Trophoblast cell (in vitro differentiated cells and primary cell): ENCODE measurements around the gene ABCA13.
A peak's percentile ranks its signal among the peaks of the same experiment; 100 is the strongest.

ENCODE experiments used
- DNase-seq, 2 donors: peaks; one replicate each; pipeline ENCODE4 v3.0.0-alpha.2; 2016
- H2AFZ ChIP-seq: 2 replicates; pipeline ENCODE4 v1.6.1; 2013; ENCODE audit warnings: low read length, moderate library complexity, mild to moderate bottlenecking; ENCODE audit not compliant: insufficient read depth, poor library complexity
- H2AK5ac ChIP-seq: 2 replicates; pipeline ENCODE4 v1.6.1; 2013; ENCODE audit warnings: mild to moderate bottlenecking, low read length
- H2BK120ac ChIP-seq: 2 replicates; pipeline ENCODE4 v1.6.1; 2013; ENCODE audit warnings: low read length, mild to moderate bottlenecking, moderate library complexity; ENCODE audit not compliant: insufficient read depth, poor library complexity
- H2BK12ac ChIP-seq: 2 replicates; pipeline ENCODE4 v1.6.1; 2013; ENCODE audit warnings: mild to moderate bottlenecking, low read length, moderate library complexity
- H2BK5ac ChIP-seq: 2 replicates; pipeline ENCODE4 v1.6.1; 2013; ENCODE audit warnings: low read length, low read depth, moderate library complexity, mild to moderate bottlenecking; ENCODE audit not compliant: poor library complexity
- H3K14ac ChIP-seq: 2 replicates; pipeline ENCODE4 v1.6.1; 2013; ENCODE audit warnings: mild to moderate bottlenecking, low read length
- H3K18ac ChIP-seq: 2 replicates; pipeline ENCODE4 v1.6.1; 2013; ENCODE audit warnings: mild to moderate bottlenecking, low read length
- H3K23ac ChIP-seq: 2 replicates; pipeline ENCODE4 v1.6.1; 2013; ENCODE audit warnings: low read length
- H3K27ac ChIP-seq: 2 replicates; pipeline ENCODE4 v1.5.1; 2013; ENCODE audit warnings: low read depth, mild to moderate bottlenecking, inconsistent platforms, low read length, moderate library complexity
- H3K27me3 ChIP-seq: 2 replicates; pipeline ENCODE4 v1.6.1; 2013; ENCODE audit warnings: inconsistent platforms, mild to moderate bottlenecking, low read length, moderate library complexity; ENCODE audit not compliant: insufficient read depth
- H3K36me3 ChIP-seq, 2 experiments: 1 replicate in 1 of 2; 2 replicates in 1 of 2; pipeline ENCODE4 v1.6.1; 2013; ENCODE audit warnings: low read length in 2 of 2, mild to moderate bottlenecking in 2 of 2, moderate library complexity in 1 of 2; ENCODE audit not compliant: insufficient read depth in 2 of 2, control insufficient read depth in 1 of 2
- H3K4ac ChIP-seq: 2 replicates; pipeline ENCODE4 v1.6.1; 2013; ENCODE audit warnings: low read depth, mild to moderate bottlenecking, low read length, moderate library complexity
- H3K4me1 ChIP-seq, 2 experiments: 1 replicate in 1 of 2; 2 replicates in 1 of 2; pipeline ENCODE4 v1.6.1; 2013; ENCODE audit warnings: low read length in 2 of 2, mild to moderate bottlenecking in 2 of 2, moderate library complexity in 1 of 2; ENCODE audit not compliant: insufficient read depth in 2 of 2, control insufficient read depth in 1 of 2
- H3K4me2 ChIP-seq: 2 replicates; pipeline ENCODE4 v1.6.1; 2013; ENCODE audit warnings: inconsistent platforms, mild to moderate bottlenecking, low read length, moderate library complexity
- H3K4me3 ChIP-seq: 2 replicates; pipeline ENCODE4 v1.5.1; 2013; ENCODE audit warnings: mild to moderate bottlenecking, low read depth, low read length, inconsistent platforms
- H3K79me1 ChIP-seq: one replicate; pipeline ENCODE4 v1.6.1; 2013; ENCODE audit warnings: low read length
- H3K79me2 ChIP-seq: 2 replicates; pipeline ENCODE4 v1.6.1; 2013; ENCODE audit warnings: low read length, mild to moderate bottlenecking; ENCODE audit not compliant: control insufficient read depth, insufficient read depth, poor library complexity
- H3K9ac ChIP-seq: 2 replicates; pipeline ENCODE4 v1.6.1; 2013; ENCODE audit warnings: mild to moderate bottlenecking, low read length
- H3K9me3 ChIP-seq: 2 replicates; pipeline ENCODE4 v1.6.1; 2013; ENCODE audit warnings: low read depth, mild to moderate bottlenecking, control low read depth, inconsistent platforms, low read length; ENCODE audit not compliant: insufficient read depth
- H4K12ac ChIP-seq: 2 replicates; pipeline ENCODE4 v1.6.1; 2013; ENCODE audit warnings: low read depth, mild to moderate bottlenecking, low read length, moderate library complexity
- H4K8ac ChIP-seq: 2 replicates; pipeline ENCODE4 v1.6.1; 2013; ENCODE audit warnings: low read depth, mild to moderate bottlenecking, low read length, moderate library complexity
- H4K91ac ChIP-seq: one replicate; pipeline ENCODE4 v1.6.1; 2013; ENCODE audit warnings: low read depth, mild to moderate bottlenecking, low read length, moderate library complexity
- WGBS: extraction: QIAGEN DNeasy Blood & Tissue Kit; methylation state at CpG from one replicate; pipeline ENCODE4 v1.1.7; 2013; ENCODE audit warnings: missing lambda C conversion rate; ENCODE audit not compliant: insufficient read length, insufficient coverage; ENCODE audit errors: extremely low coverage; 5-methylcytosine and 5-hydroxymethylcytosine counted together

ABCA13 gene

DNA sequence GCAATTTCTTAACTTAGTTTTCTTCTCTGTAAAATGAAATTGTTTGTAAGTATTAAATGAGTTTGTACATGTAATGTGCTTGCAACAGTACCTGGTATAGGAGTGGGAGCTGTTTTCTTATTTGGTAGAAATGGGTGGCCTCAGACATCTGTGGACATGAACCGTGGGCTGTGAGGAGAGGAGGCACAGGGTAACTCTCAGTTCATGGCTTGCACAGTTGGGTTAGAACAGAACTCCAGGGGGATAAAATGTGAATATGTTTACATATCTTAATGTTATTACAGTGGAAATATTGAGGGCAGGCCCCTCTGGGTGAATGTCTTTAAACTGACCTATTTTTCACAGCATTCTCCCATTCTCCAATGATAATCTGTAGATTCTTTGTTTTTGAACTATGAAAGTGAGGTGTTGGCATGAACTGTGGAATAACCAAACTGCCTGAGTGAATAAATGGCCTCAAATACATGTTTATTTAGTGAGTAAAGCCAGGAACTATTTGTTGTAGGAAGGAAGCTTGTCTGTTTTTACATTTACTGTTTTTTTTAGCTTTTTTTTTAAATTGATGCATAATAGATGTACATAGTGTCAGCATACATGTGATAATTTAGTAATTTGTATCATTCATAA is 2.6 kb downstream of the ABCA13 start:
- H3K14ac ChIP-seq: no peak overlapping the region
- H4K91ac ChIP-seq: no peak overlapping the region
- H3K27ac ChIP-seq: no peak overlapping the region
- H3K9ac ChIP-seq: no peak overlapping the region
- no peak overlapping the region for H2AFZ ChIP-seq
- no peaks in the 10 kb centered on the region for H3K27me3 ChIP-seq
- H2BK120ac ChIP-seq: no peak overlapping the region
- H3K9me3 ChIP-seq: no peaks in the 10 kb centered on the region
- H3K4ac ChIP-seq: no peak overlapping the region
- no peak overlapping the region for H3K23ac ChIP-seq
- H4K8ac ChIP-seq: no peak overlapping the region
- H4K12ac ChIP-seq: no peak overlapping the region
- no CpG with 5 or more reads among the region's 1 CpG for WGBS
- no peak overlapping the region for H3K4me3 ChIP-seq
- no peak overlapping the region for H2BK5ac ChIP-seq
- H3K79me1 ChIP-seq: no peaks in the 10 kb centered on the region
- no peaks in the 10 kb centered on the region for H3K79me2 ChIP-seq
- H3K36me3 ChIP-seq: no peaks in the 10 kb centered on the region
- H3K4me2 ChIP-seq: no peak overlapping the region
- DNase-seq: no peak
- no peaks in the 10 kb centered on the region for H3K4me1 ChIP-seq
- no peak overlapping the region for H2AK5ac ChIP-seq
- no peak overlapping the region for H3K18ac ChIP-seq
- H2BK12ac ChIP-seq: no peak overlapping the region

DNA sequence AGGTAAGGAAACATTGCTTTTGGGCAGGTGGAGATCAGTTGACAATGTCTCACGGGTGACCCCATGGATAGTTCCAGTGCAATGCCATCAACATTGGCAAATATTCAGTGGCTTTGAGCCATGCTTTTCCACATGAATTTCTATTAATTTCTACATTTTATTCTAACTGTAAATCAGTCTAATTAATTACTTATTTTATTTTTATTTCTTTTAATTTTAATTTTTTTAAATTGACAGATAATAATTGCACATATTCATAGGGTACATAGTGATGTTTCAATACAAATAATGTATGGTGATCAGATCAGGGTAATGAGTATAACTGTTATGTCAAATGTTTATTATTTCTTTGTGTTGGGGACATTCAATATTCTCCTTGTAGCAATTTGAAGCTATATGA is 3.8 kb downstream of the ABCA13 start:
- Histone ChIP-seq H3K14ac (no peak overlapping the region), H3K27me3 (no peaks in the 10 kb centered on the region), H3K27ac (no peak overlapping the region), H3K4ac (no peak overlapping the region), H2AK5ac (no peak overlapping the region), H3K4me2 (no peak overlapping the region), H3K4me3 (no peak overlapping the region), H3K79me2 (no peaks in the 10 kb centered on the region), H2BK120ac (no peak overlapping the region), H3K9ac (no peak overlapping the region), H3K23ac (no peak overlapping the region), H2BK5ac (no peak overlapping the region), H3K4me1 (no peaks in the 10 kb centered on the region), H4K12ac (no peak overlapping the region), H3K79me1 (no peaks in the 10 kb centered on the region), H4K8ac (no peak overlapping the region), H2BK12ac (no peak overlapping the region), H4K91ac (no peak overlapping the region), H3K36me3 (no peaks in the 10 kb centered on the region), H3K18ac (no peak overlapping the region), H2AFZ (no peak overlapping the region), H3K9me3 (no peaks in the 10 kb centered on the region)
- WGBS: no CpG with 5 or more reads among the region's 1 CpG
- no peak for DNase-seq

DNA sequence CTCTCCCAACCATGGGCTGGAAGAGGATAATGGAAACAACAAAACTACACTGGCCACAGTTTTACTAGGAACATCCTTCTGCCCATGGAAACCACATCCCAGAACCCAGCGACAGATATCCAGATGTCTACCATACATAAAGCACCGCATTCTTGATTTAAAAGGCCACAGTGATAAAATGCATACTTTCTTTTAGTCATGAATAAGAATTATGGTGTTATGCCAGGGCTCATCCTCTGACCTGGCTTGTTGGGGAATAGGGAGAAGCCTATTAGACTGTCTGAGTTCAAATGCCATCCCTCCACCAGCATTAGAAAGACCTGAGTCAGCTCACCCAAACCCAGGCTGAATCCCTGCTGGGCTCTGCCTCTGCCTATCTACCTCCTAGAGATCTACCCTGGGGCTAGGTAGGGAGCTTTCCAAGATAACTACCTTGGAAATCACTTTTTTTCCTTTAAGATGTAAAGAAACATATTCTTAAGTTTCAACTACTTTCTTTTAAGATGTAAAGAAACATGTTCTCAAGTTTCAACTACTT is 5.2 kb downstream of the ABCA13 start:
- no peaks in the 10 kb centered on the region for H3K36me3 ChIP-seq
- no peak overlapping the region for H3K23ac ChIP-seq
- no peak overlapping the region for H2AFZ ChIP-seq
- H2BK120ac ChIP-seq: no peak overlapping the region
- H4K91ac ChIP-seq: no peak overlapping the region
- H4K8ac ChIP-seq: no peak overlapping the region
- no peaks in the 10 kb centered on the region for H3K9me3 ChIP-seq
- no peaks in the 10 kb centered on the region for H3K27me3 ChIP-seq
- H3K27ac ChIP-seq: no peak overlapping the region
- no peak overlapping the region for H3K4me2 ChIP-seq
- H3K4me1 ChIP-seq: no peaks in the 10 kb centered on the region
- no peak overlapping the region for H2BK12ac ChIP-seq
- H3K18ac ChIP-seq: no peak overlapping the region
- H3K9ac ChIP-seq: no peak overlapping the region
- H3K4ac ChIP-seq: no peak overlapping the region
- no peak overlapping the region for H2BK5ac ChIP-seq
- H3K4me3 ChIP-seq: no peak overlapping the region
- no peak overlapping the region for H3K14ac ChIP-seq
- peak in 1 of 2 donors; percentile 43 for DNase-seq
- no peak overlapping the region for H4K12ac ChIP-seq
- no peaks in the 10 kb centered on the region for H3K79me1 ChIP-seq
- no peak overlapping the region for H2AK5ac ChIP-seq
- WGBS: no CpG with 5 or more reads among the region's 2 CpGs
- no peaks in the 10 kb centered on the region for H3K79me2 ChIP-seq

DNA sequence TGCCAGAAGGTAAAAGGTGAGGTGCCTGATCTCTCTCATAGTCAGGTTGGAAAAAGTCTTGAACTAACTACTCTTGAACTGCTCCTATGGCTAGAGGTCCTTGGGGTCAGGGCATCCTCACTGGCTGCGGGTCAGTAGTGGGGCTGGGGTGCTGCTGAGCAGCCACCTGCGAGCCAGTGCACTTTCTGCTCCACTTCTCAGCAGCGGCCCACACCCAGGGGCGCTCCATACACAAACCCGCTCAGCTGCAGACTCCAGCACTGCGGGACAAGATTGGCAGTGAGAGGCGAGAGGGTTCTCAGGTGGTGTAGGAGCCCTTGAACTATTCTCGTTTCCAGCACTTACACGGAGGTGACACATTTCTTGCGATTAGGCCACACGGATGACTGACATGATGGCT is 6.0 kb downstream of the ABCA13 start:
- no peak overlapping the region for H3K4ac ChIP-seq
- H3K36me3 ChIP-seq: no peaks in the 10 kb centered on the region
- H3K14ac ChIP-seq: no peak overlapping the region
- no peak for DNase-seq
- no peaks in the 10 kb centered on the region for H3K79me2 ChIP-seq
- H4K91ac ChIP-seq: no peak overlapping the region
- H4K8ac ChIP-seq: no peak overlapping the region
- no peaks in the 10 kb centered on the region for H3K9me3 ChIP-seq
- H3K27ac ChIP-seq: no peak overlapping the region
- no peak overlapping the region for H3K23ac ChIP-seq
- H3K79me1 ChIP-seq: no peaks in the 10 kb centered on the region
- no peak overlapping the region for H3K4me3 ChIP-seq
- no CpG with 5 or more reads among the region's 11 CpGs for WGBS
- no peak overlapping the region for H3K18ac ChIP-seq
- H2BK120ac ChIP-seq: no peak overlapping the region
- H3K4me2 ChIP-seq: no peak overlapping the region
- no peak overlapping the region for H4K12ac ChIP-seq
- H2BK5ac ChIP-seq: no peak overlapping the region
- no peak overlapping the region for H3K9ac ChIP-seq
- H3K27me3 ChIP-seq: no peaks in the 10 kb centered on the region
- H2AK5ac ChIP-seq: no peak overlapping the region
- no peak overlapping the region for H2BK12ac ChIP-seq
- H2AFZ ChIP-seq: no peak overlapping the region
- no peaks in the 10 kb centered on the region for H3K4me1 ChIP-seq
